UCSD-AML1 (cell line): ENCODE results near the gene EDIL3.

ENCODE experiments used
- DNase-seq: peaks from one replicate; lab custom pipeline; 2025; ENCODE audit not compliant: unreplicated experiment; lab: John Stamatoyannopoulos, UW

The EDIL3 gene

DNA sequence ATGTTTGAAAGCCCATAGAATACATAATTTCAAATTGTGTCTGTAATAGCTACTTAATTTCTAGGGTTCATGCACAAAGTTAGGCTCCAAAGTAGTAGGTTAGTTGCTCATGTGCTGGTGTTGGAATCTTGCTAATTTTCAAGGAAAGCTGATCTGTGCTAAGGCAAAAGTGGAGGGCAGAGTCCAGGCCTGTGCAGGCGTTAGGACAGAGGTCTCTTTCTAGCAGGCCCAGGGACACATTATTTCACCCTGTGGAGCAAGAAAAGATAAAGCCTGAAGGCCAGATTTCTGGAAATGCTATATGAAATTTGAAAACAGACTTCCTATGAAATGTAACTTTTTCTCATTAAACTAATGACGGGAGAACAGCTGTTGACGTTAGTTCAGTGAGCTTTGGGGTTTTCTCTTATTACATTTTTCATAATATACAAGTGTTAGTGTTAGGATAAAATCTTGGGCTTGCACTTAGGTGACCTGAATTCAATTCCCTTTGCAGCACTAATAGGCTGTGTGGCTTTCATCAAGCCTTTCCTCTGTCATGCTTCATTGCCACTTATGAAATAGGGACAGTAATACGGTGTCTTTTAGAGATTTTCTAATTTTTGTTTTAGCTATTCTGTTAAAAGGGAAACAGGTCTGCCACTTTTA lies 467.3 kb downstream of the EDIL3 start:
- DNase-seq, result no peak

DNA sequence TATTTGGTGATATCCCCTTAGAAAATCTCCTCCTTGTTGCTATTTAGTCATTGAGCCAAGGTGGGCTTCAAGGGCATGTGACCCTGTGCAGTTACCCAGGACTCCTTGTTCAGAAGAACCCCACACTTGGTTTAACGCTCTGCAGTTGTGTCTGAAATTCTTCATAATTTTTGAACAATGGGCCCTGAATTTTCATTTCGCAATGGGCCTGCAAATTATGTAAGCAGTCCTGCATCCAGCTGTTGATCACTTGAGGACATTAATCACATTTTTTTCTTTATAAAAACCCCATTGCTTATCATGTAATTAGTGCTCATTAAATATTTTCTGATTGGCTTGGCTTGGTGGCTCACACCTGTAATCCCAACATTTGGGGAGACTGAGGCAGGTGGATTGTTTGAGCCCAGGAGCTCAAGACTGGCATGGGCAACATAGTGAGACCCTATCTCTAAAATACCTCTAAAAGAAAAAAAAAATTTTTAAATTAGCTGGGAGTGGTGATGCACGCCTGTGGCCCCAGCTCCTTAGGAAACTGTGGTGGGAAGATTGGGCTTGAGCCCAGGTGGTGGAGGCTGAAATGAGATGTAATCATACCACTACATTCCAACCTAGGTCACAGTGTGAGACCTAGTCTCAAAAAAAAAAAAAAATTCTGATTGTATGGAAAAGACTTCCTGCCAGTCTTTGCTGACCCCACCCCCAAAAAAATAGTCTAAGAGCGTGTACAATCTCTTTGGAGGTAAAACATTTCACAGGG lies 469.8 kb downstream of the EDIL3 start:
- DNase-seq, result no peak

DNA sequence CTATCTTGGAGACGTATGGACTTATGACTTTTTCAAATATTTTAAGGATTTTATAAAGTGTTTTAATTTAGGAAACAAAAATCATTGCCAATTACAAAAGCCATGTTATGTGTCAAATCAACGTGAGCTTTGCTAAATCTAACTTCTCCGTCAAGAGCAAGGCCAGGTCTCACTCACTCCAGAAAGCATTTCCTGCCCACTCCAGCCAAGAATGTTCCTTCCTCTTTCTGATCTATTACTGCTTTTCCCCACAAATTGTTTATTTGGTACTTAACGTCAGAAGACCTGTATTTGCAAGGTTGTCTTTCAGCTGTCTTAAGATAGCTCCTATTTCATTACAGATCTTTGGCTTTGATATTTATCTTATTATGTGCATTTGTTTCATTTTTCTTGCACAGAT lies 470.5 kb downstream of the EDIL3 start:
- no peak for DNase-seq

DNA sequence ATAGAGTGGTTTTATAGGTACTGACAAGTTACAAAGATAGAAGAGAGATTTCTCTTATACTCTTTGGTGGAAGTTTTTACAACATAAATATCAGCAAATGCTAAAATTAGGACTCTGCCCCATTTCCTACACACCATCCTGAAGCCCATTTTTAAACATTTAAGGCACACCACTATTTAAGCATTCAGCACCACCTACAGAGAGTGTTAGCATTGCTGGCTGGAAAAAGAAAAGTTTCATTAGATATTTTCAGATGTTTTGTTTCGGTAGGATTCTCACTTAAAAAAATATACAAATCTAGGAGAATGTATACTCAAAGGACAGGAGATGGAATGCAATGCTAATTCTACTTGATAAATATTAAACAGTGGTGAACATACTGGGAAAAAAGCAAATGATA lies 471.1 kb downstream of the EDIL3 start:
- no peak for DNase-seq

DNA sequence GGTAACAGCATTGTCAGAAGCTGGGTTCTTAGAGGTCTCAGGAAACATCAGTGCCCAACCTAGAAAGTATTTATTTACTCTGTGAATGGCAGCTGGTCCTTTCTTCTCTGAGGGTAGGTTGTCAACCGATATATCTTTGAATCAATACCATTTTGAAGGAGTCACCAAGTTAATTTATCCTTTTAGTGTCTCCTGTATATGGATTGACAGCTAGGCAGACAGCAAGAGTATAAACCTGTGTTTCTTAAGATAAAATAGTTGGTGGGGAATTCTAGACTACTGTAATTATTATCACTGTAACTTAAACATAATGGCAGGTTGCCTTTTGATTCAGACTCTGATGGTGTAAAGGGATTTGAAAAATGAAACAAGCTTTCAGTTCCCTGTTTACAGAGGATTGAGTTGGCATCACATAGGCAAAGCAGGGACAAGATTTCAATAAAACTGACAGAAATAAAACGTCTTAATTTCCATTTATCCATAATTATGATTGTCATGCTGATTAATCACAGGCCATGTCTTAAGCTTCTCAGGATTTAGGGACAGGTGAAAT lies 473.2 kb downstream of the EDIL3 start:
- DNase-seq, result no peak

DNA sequence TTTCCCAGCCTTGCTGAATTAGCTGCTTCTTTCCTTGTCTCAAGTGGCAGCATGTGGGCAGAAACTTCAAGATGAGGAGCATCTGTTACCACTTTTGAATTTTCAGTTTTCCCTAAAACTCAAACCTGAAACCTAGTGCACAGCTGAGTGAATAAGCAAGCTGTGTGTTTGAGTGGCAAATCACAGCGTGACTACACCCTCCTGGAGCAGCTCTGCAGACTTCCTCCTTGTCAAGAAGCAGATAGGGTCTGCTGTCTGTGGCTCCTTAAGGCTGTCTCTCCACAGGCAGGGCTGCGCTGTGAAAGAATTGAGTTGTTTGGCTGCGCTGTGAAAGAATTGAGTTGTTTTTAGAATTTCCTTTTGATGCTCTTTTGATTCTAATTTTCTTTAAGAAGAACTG lies 484.4 kb downstream of the EDIL3 start:
- no peak for DNase-seq

DNA sequence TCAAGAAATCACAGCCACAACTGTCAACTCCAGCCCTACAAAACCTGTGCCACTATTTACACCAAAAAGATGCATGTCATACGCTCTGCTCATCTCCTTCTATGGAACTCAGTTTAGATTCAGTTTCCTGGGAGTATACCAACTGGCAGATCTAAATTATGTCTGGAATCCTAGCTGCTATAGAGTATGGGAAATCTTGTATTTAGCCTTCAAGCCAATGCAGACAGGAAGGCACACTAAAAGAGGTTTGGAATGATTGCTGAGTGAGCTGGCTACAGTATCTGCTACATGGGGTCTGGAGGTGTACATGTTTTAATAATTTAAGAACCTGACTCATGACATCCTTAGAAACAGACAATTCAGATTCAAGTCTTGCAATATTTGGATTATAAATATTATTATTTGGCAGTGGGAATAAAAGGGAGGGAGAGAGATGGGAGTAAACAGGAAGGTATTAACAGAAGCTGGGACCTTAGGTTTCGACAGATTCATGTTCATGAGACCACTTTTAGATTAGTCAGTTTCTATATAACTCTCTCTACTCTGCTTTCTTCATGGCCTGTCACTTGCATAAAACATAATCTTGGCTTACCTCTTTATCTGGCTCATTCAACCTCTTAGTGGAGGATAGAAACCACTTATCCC lies 485.2 kb downstream of the EDIL3 start:
- DNase-seq, result no peak

DNA sequence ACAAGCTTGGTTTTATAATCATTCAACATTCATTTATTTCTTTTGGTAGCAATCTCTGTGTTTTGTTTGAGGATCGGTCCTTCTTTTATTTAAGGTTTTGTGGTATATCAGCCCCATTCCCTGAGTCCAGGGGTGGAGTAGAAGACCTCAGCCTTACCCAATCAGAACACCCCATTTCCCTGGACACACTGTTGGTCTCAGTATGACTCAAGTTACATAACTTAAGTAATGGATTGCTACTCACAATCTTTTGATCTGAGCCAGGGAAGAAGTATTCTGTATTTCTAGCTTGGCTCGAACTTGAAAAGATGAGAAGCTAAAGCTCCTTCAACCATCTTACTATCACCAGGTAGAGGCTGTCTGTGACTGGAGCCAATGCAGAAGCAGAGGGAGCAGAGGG lies 488.8 kb downstream of the EDIL3 start:
- no peak for DNase-seq

DNA sequence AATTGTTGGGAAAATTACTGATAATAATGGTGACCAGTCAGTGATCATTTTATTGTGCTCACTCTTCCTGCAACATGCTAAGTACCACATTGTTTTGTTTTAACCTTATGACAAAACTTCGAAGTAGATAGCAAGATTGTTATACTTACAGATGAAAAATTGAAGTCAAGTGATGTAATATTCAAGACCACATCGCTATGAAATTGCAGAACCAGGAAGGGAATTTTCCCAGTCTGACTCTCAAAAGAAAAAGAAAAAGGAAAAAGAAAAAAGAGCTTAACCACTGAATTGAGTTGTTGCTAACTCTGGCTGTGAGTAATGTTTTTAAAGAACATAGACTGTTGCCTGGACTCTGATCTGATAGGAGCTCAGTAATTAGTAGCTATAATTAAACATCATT lies 493.4 kb downstream of the EDIL3 start:
- no peak for DNase-seq
